GM12874 (cell line): ENCODE results near the gene CIB2.

Source experiments
- TF ChIP-seq, protein P1 (sequence below): IDR thresholded peaks from 2 replicates; pipeline ENCODE4 v1.5.1; 2011; ENCODE audit warnings: low read depth, mild to moderate bottlenecking, control low read depth, low read length, moderate library complexity; ENCODE audit not compliant: insufficient read depth

CIB2 gene

DNA sequence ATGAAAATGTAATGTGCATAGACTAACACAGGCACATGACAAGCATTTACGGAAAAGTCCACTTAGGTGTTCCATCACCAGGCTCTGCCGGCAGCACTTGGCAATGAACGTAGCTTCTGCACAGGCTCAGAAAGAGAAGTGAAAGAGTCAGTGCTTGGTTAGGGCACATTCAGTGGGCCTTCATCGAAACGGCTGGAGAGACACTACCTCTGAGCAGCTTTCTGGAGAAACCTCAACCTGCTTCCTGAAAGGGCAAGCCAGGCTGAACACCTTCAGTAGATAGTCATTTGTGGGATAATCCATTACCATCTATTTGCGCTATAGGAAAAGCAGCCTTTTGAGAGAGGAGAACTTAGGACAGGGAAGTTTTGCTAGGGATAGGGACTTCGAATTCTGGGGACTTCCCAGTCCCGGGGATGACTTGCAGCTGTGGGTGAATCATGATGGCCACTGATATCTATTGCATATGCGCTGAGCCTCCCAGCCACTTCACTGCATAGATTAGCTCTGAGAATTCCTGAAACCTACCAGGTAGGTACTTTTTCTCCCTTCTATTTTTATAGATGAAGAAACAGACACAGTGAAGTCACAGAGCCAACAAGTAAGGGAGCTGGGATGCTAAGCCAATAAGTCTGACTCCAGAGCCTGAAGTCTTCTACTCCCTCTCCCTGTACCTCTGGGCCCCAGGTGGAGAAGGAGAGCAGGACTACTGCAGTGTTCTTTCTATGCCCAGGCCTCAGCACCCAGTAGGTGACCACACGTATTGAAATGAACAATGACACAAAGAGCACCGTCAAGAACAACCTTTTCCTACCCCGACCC lies 43.1 kb downstream of the CIB2 start:
- TF ChIP-seq, protein P1, sequence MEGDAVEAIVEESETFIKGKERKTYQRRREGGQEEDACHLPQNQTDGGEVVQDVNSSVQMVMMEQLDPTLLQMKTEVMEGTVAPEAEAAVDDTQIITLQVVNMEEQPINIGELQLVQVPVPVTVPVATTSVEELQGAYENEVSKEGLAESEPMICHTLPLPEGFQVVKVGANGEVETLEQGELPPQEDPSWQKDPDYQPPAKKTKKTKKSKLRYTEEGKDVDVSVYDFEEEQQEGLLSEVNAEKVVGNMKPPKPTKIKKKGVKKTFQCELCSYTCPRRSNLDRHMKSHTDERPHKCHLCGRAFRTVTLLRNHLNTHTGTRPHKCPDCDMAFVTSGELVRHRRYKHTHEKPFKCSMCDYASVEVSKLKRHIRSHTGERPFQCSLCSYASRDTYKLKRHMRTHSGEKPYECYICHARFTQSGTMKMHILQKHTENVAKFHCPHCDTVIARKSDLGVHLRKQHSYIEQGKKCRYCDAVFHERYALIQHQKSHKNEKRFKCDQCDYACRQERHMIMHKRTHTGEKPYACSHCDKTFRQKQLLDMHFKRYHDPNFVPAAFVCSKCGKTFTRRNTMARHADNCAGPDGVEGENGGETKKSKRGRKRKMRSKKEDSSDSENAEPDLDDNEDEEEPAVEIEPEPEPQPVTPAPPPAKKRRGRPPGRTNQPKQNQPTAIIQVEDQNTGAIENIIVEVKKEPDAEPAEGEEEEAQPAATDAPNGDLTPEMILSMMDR: no peak

DNA sequence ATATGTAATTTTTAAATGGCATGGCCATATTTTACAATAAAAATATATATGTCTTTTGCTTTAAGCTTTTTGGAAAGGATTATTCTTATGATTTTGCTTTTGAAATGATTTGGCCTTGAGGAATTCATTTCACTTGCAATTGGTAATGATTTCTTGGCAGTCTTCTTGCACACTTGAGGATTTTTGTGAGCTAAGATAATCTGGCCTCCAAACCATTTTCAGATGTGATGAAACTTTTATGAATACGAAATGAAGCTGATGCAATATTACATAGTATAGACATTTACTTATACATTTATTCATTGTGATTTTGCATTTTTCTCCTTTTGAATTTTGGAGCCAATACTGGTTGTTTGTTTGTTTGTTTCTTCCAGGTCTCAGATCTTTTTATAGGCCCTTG lies 45.3 kb downstream of the CIB2 start:
- TF ChIP-seq, protein P1: no peak

DNA sequence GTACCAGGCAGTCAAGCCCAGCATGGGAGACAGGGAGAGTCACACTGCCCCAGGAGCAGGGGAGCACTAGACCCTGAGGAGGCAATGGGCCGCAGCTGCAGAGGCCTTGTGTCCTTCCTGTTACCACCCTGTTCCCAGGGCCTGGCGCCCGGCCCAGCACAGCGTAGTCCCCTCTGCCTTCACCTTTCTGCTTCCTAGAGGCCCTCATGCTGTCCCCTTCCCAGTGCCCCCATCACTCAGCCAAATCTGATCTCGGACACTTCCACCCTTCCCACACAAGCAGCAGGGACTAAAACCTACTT lies 46.8 kb downstream of the CIB2 start:
- TF ChIP-seq, protein P1: no peak

DNA sequence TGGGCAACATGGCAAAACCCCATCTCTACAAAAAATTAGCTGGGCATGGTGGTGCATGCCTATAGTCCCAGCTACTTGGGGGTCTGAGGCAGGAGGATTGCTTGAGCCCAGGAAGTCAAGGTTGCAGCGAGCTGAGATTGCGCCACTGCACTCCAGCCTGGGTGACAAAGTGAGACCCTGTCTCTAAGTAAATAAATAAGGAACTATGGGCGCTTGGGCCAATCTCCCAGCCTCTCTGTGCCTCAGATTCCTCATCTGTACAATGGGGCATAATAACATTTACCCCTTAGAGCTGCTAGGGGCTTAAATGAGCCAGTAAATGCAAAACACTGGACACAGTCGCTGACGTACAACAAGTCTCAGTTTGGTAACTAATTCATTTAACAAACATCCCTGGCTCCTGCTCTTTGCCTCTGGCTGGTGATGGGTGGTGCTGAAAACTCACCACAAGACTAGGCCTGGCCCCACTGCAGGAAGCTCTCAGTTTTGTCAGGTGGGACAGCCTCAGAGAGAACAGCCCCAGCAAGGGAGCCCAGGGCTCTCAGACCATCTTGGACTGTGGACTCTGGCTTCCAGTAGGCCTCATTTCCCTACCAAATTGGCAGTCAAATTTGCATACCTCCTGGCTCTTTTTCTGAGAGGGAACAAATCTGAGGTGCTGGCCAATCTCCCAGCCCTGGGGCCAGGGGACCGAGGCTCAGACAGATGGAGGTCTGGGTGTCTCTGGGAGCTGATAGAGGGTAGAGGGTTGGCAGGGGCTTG lies 47.4 kb downstream of the CIB2 start:
- TF ChIP-seq, protein P1: no peak

DNA sequence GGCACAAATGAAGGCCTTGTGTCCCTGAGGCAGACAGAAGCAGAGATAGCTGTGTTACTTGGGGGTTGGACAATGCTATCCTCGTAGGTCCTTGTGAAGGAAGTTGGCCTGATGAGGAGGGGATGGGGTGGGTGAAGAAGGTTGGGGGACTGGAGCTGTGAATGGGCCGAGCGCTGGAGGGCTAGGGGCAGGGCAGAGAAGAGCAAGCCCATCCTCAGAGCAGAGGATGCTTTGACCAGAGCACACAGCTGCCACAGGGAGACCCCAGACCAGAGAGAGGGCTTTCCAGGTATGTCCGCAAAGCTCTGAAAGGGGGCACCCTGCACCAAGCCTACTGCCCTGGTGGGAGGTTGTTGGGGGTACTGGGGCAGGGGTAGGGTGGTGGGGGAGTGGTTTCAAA lies 48.1 kb downstream of the CIB2 start:
- TF ChIP-seq, protein P1: no peak

DNA sequence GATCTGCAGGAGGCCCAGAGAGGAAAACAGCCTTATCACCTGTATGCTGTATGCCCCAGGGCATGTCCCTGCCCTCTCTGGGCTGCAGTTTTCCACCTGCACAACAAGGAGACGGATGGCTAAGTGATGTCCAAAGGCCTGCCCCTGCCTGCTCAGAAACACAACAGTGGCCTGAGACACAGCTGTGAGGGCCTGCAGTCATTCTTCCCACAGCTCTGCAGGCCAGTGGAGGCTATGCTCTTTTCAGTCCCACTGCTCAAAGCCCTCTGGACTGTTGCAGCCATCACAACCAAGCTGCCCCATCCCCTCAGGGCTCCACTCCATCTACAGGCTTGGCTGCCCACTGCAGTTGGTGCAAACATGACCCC lies 48.5 kb downstream of the CIB2 start:
- TF ChIP-seq, protein P1: no peak

DNA sequence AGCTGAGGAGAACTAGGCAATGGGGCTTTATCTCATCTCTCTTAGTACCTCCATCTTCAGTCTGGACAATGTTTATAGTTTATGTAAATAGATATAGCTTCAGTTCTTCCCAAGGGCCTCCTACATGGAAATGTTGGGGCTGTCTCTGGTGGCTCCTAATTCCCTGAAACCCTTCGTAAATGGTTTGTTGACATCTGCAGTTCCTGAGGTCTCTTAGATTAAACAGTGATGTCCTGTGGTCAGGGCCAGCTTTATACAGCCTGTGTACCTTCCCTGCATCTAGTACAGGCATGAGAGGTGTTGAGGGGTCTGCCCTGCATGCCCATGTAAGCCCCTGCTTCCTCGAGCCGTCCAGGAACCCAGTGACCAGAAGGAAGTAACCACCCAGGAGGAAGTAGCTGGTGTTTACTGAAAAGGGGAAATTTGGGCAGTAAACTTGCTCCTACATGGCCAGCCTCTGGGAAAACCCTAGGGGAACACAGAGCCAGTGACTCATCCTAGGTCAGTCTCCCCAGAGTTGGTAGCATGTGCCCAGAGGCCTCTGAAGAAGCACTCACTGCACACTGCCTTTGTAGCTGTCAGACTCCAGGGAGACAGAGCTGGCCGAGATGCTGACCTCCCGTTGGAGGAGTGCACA lies 49.0 kb downstream of the CIB2 start:
- TF ChIP-seq, protein P1: no peak
